ENCODE results near the gene RUVBL2. TPM values are rescaled to one million over a fixed set of nuclear protein-coding genes. Genes with fewer than 3 reads are reported as not detected.

RUVBL2 gene
- total RNA-seq, 2 experiments from 2014 or later: 175 to 176 TPM

DNA sequence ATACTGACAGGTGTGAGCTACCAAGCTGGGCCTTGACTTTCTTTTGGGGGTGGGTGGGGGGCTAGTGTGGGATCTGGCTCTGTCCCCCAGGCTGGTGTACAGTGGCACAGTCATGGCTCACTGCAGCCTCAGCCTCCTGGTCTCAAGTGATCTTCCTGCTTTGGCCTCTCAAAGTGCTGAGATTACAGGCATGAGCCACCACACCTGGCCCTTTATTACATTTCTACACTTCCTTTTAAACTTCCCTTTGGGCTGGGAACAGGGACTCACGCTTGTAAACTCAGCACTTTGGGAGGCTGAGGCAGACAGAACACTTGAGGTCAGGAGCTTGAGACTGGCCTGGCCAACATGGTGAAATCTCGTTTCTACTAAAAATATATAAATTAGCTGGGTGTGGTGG lies 16.6 kb upstream of the RUVBL2 start:
- no peak for ATAC-seq
- DNase-seq: no peak
- Mint-ChIP-seq H3K9me3 (no peaks in the 10 kb centered on the region), H3K4me1 (ENCODE audit: low read depth) (peaks cover 17% of the 10 kb centered on the region), H3K36me3 (ENCODE audit: low read depth) (peaks cover 28% of the 10 kb centered on the region), H3K27me3 (no peaks in the 10 kb centered on the region), H3K27ac (no peak overlapping the region), H3K4me3 (no peak overlapping the region)
- intact Hi-C loops (cut with micrococcal nuclease): no loop called here
- ChIA-PET CTCF (interaction anchor here (1.5 to 10.0 kb wide), 7 partner anchors 10 to 189 kb away, joined by 3 to 101 read pairs (median 6); partner anchors contain the start of genes BAX, GYS1 and RUVBL2), POLR2A (interaction anchor here (3.1 to 4.9 kb wide), 2 partner anchors 10 to 15 kb away, joined by 8 to 36 read pairs; partner anchors contain the start of gene FTL)
- TF ChIP-seq, protein P1, sequence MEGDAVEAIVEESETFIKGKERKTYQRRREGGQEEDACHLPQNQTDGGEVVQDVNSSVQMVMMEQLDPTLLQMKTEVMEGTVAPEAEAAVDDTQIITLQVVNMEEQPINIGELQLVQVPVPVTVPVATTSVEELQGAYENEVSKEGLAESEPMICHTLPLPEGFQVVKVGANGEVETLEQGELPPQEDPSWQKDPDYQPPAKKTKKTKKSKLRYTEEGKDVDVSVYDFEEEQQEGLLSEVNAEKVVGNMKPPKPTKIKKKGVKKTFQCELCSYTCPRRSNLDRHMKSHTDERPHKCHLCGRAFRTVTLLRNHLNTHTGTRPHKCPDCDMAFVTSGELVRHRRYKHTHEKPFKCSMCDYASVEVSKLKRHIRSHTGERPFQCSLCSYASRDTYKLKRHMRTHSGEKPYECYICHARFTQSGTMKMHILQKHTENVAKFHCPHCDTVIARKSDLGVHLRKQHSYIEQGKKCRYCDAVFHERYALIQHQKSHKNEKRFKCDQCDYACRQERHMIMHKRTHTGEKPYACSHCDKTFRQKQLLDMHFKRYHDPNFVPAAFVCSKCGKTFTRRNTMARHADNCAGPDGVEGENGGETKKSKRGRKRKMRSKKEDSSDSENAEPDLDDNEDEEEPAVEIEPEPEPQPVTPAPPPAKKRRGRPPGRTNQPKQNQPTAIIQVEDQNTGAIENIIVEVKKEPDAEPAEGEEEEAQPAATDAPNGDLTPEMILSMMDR (IDR thresholded peaks at IDR 0.05): no peak

- ChIA-PET CTCF (interaction anchor here (0.6 to 10.0 kb wide), 4 partner anchors 11 to 17 kb away, joined by 3 to 101 read pairs (median 5); partner anchors contain the start of genes GYS1 and RUVBL2), POLR2A (interaction anchor here (1.4 kb wide), 1 partner anchor 11 kb away, joined by 6 read pairs; the partner anchor contains the start of genes GYS1 and RUVBL2)
- DNase-seq (no peak), ATAC-seq (no peak)
- intact Hi-C loops (cut with micrococcal nuclease): no loop called here
- Mint-ChIP-seq H3K27me3 (no peaks in the 10 kb centered on the region), H3K9me3 (no peaks in the 10 kb centered on the region), H3K4me3 (no peak overlapping the region), H3K36me3 (ENCODE audit: low read depth) (peaks cover 41% of the 10 kb centered on the region), H3K27ac (no peak overlapping the region), H3K4me1 (ENCODE audit: low read depth) (peaks cover 22% of the 10 kb centered on the region)
- TF ChIP-seq, protein P1 (IDR thresholded peaks at IDR 0.05): no peak
Measured at GRCh38 chr19:48982280-48982679, 11.4 kb upstream of the RUVBL2 start.

DNA sequence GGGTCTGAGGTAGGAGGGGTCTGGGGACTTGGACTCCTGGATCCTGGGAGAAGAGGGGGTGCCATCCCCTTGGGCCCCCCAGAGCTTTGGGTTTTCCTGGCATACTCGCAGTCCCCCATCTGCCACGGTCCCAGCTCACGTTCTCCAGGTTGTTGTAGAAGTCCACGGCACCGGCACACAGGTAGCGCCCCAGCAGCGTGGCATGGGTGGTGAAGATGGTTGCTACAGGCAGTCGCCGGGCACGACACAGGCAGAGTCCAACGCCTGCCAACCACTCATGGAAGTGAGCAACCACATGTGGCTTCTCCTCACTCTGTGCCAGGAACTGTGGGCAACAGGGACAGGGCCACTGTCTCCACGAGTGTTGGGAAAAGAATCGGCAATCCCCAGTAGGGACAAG lies 8.0 kb upstream of the RUVBL2 start:
- no peak for DNase-seq
- intact Hi-C loops (cut with micrococcal nuclease): no loop called here
- CTCF ChIA-PET: interaction anchor here (2.2 kb wide), 1 partner anchor 15 kb away, joined by 11 read pairs; no protein-coding TSS in a partner anchor
- Mint-ChIP-seq H3K27me3 (no peaks in the 10 kb centered on the region), H3K4me1 (ENCODE audit: low read depth) (peaks cover 19% of the 10 kb centered on the region), H3K9me3 (no peaks in the 10 kb centered on the region), H3K4me3 (no peak overlapping the region), H3K36me3 (ENCODE audit: low read depth) (peaks cover 47% of the 10 kb centered on the region), H3K27ac (no peak overlapping the region)
- TF ChIP-seq, protein P1 (IDR thresholded peaks at IDR 0.05): no peak
- POLR2A ChIA-PET: no interaction called here
- no peak for ATAC-seq

GRCh38 chr19:48986211-48986610 lies 7.5 kb upstream of the RUVBL2 start:
- ATAC-seq (no peak), DNase-seq (no peak)
- no peak overlapping the region for H3K4me3 Mint-ChIP-seq
- ChIA-PET CTCF (interaction anchor here (1.8 to 2.2 kb wide), 2 partner anchors 12 to 16 kb away, joined by 4 to 11 read pairs; no protein-coding TSS in a partner anchor), POLR2A (interaction anchor here (1.0 to 1.3 kb wide), 3 partner anchors 10 to 108 kb away, joined by 3 read pairs; no protein-coding TSS in a partner anchor)
- H3K27me3 Mint-ChIP-seq: no peaks in the 10 kb centered on the region
- H3K36me3 Mint-ChIP-seq (ENCODE audit: low read depth): peaks cover 51% of the 10 kb centered on the region
- no peak overlapping the region for H3K27ac Mint-ChIP-seq
- TF ChIP-seq, protein P1 (IDR thresholded peaks at IDR 0.05): no peak
- intact Hi-C loops (cut with micrococcal nuclease): no loop called here
- H3K4me1 Mint-ChIP-seq (ENCODE audit: low read depth): peaks cover 23% of the 10 kb centered on the region
- H3K9me3 Mint-ChIP-seq: no peaks in the 10 kb centered on the region

GRCh38 chr19:48987323-48987722 lies 6.4 kb upstream of the RUVBL2 start:
- ChIA-PET POLR2A (interaction anchor here (1.0 to 1.3 kb wide), 2 partner anchors 8 to 21 kb away, joined by 3 read pairs; no protein-coding TSS in a partner anchor), CTCF (interaction anchor here (1.8 to 2.2 kb wide), 2 partner anchors 11 to 17 kb away, joined by 4 to 11 read pairs; no protein-coding TSS in a partner anchor)
- Mint-ChIP-seq H3K9me3 (no peaks in the 10 kb centered on the region), H3K27me3 (no peaks in the 10 kb centered on the region), H3K4me3 (no peak overlapping the region), H3K36me3 (ENCODE audit: low read depth) (peaks cover 46% of the 10 kb centered on the region), H3K27ac (peak overlapping the region; percentile 70), H3K4me1 (ENCODE audit: low read depth) (peaks cover 29% of the 10 kb centered on the region)
- DNase-seq (no peak), ATAC-seq (peak; percentile 44)
- TF ChIP-seq, protein P1 (IDR thresholded peaks at IDR 0.05): no peak
- intact Hi-C loops (cut with micrococcal nuclease): no loop called here

Measured in activated CD8-positive, alpha-beta T cell treated with anti-CD3 and anti-CD28 coated beads for 36 hours (primary cell).